Lung (tissue), 12 donors: Measurements from ENCODE around the gene FANCC. TPM values are rescaled to one million over a fixed set of nuclear protein-coding genes. Genes with fewer than 3 reads are reported as not detected.

Experiments used
- ATAC-seq: fragments of 200-7000 bp; cut with Tn5 transposase; one replicate; pipeline ENCODE4 v1.9.1; 2020; ENCODE audit warnings: moderate number of reproducible peaks; ENCODE audit not compliant: insufficient read depth, low FRiP score
- DNase-seq, 3 donors: peaks; one replicate each; pipeline ENCODE4 v3.0.0-alpha.2; 2013 to 2017
- H3K27ac ChIP-seq, 2 donors: one replicate each; pipeline ENCODE4 v1.5.1; 2013; ENCODE audit warnings: mild to moderate bottlenecking in 2 of 2, moderate library complexity in 2 of 2, control low read depth in 1 of 2, inconsistent platforms in 1 of 2, low read depth in 1 of 2, low read length in 1 of 2
- H3K27me3 ChIP-seq, 3 donors: one replicate each; pipeline ENCODE4 v1.5.1; 2013; ENCODE audit warnings: low read length in 2 of 3; ENCODE audit not compliant: control insufficient read depth in 3 of 3, insufficient read depth in 3 of 3
- H3K36me3 ChIP-seq, 4 donors: one replicate each; pipeline ENCODE4 v1.5.1; 2013; ENCODE audit warnings: low read length in 4 of 4, mild to moderate bottlenecking in 1 of 4, moderate library complexity in 1 of 4; ENCODE audit not compliant: control insufficient read depth in 4 of 4, insufficient read depth in 4 of 4
- H3K4me1 ChIP-seq, 5 donors: one replicate each; pipeline ENCODE4 v1.5.1; 2013; ENCODE audit warnings: low read length in 5 of 5, mild to moderate bottlenecking in 2 of 5, moderate library complexity in 1 of 5; ENCODE audit not compliant: control insufficient read depth in 5 of 5, insufficient read depth in 5 of 5
- H3K4me3 ChIP-seq: one replicate; pipeline ENCODE4 v1.5.1; 2013; ENCODE audit warnings: mild to moderate bottlenecking, control low read depth, moderate library complexity
- H3K9ac ChIP-seq, 2 donors: one replicate each; pipeline ENCODE4 v1.5.1; 2013; ENCODE audit warnings: low read length in 2 of 2, control low read depth in 1 of 2; ENCODE audit not compliant: insufficient read depth in 1 of 2
- H3K9me3 ChIP-seq, 4 donors: one replicate each; pipeline ENCODE4 v1.5.1; 2013; ENCODE audit warnings: low read length in 3 of 4, mild to moderate bottlenecking in 1 of 4, moderate library complexity in 1 of 4; ENCODE audit not compliant: control insufficient read depth in 4 of 4, insufficient read depth in 3 of 4
- CTCF ChIP-seq: IDR thresholded peaks from 2 replicates; pipeline ENCODE4 v1.5.1; 2012; ENCODE audit warnings: mild to moderate bottlenecking; ENCODE audit errors: control extremely low read depth, extremely low read depth
- WGBS, 2 donors: extraction: QIAGEN DNeasy Blood & Tissue Kit; methylation state at CpG; one replicate each; pipeline ENCODE4 v1.1.7; 2013; 5-methylcytosine and 5-hydroxymethylcytosine counted together
- polyA plus RNA-seq, 2 donors: library from polyadenylated mRNA; stranded (reverse); fragments of 200-250 nt; gene quantifications; one replicate each; pipeline ENCODE4 v1.2.1, GENCODE V29; 2013
- total RNA-seq, 2 donors: library from RNA; depleted of rRNA in 1 of 2; stranded (reverse); fragments of >200 nt in 1 of 2; gene quantifications; one replicate each; pipeline ENCODE4 v1.2.1, GENCODE V29; 2014 to 2021
- donor health status: control.
- donor health status: control.
- donor health status: Bipolar disorder and iron deficiency.
- donor health status: healthy.
- donor health status: DM: yes; HTN: yes; CAD: no.

Gene FANCC
- total and polyA plus RNA-seq, 4 donors: 4.4 to 20.0 (median 8.7) TPM

DNA sequence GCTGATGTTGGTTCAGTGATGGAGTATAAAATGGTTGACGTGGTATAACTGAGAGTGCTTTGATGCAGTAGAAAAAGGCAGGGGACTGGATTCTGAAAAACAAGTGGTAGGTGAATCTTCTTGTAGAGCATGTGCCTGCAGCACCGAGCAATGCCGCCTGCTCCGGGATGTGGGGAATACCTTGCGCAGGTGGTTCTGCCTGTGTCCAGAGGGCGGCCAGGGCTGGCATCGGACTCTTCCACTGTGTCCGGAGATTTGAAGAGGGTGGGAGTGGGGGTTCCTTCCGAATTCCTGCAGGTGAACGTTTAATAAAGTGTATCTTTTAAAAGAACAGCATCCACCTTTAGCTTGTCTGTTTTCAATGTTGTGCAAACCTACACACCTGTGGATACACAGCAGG lies 238.0 kb downstream of the FANCC start:
- H3K36me3 ChIP-seq: peaks cover 6 to 42% (median 35%) of the 10 kb centered on the region in 4 donors
- H3K9me3 ChIP-seq: peaks cover 0 to 7% (median 0%) of the 10 kb centered on the region in 4 donors
- peak overlapping the region in 1 of 2 donors; percentile 20 for H3K27ac ChIP-seq
- DNase-seq: no peak
- 81 to 88% methylated on average over 10 of the region's 10 CpGs for WGBS, 2 donors
- no peak for TF ChIP-seq CTCF
- H3K4me3 ChIP-seq: no peak overlapping the region
- no peak overlapping the region for H3K9ac ChIP-seq
- no peak for ATAC-seq
- peaks cover 5 to 37% (median 18%) of the 10 kb centered on the region in 5 donors for H3K4me1 ChIP-seq
- H3K27me3 ChIP-seq: no peaks in the 10 kb centered on the region

DNA sequence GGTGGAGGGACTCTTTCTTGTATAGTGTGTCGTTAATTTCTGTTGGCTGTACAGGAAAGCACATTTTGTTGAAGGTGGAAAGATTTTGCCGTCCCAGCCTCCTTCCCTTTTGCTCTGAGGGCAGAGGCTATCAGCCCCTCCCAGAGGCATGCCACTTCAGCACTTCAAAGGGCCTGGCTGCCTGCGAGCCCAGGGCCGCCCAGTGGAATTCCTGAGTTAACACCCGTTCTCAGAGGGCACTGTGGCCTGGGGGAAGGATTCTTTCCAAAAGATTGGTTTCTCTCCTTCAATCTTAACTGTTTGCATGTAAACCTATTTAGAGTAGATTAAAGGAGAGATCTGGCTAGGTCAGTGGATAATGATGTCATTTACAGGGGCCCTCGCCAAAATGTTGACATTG lies 238.6 kb downstream of the FANCC start:
- peaks cover 5 to 37% (median 19%) of the 10 kb centered on the region in 5 donors for H3K4me1 ChIP-seq

GRCh38 chr9:95078511-95078910 lies 239.0 kb downstream of the FANCC start:
- Histone ChIP-seq H3K9ac (peak overlapping the region in 1 of 2 donors; percentile 61), H3K9me3 (peaks cover 0 to 7% (median 0%) of the 10 kb centered on the region in 4 donors), H3K27ac (peak overlapping the region; percentile 42 to 65), H3K4me1 (peaks cover 5 to 37% (median 20%) of the 10 kb centered on the region in 5 donors), H3K27me3 (no peaks in the 10 kb centered on the region), H3K4me3 (no peak overlapping the region), H3K36me3 (peaks cover 6 to 40% (median 34%) of the 10 kb centered on the region in 4 donors)
- WGBS, 2 donors: 73 to 81% methylated on average over 12 of the region's 12 CpGs
- DNase-seq (peak in 2 of 3 donors; percentile 38 to 45), ATAC-seq (no peak)
- TF ChIP-seq CTCF: no peak

More for the DNA sequence above, 238.6 kb downstream of the FANCC start:
- Histone ChIP-seq H3K9me3 (peaks cover 0 to 7% (median 0%) of the 10 kb centered on the region in 4 donors), H3K27ac (peak overlapping the region; percentile 42 to 65), H3K4me3 (no peak overlapping the region), H3K9ac (peak overlapping the region in 1 of 2 donors; percentile 61), H3K36me3 (peaks cover 6 to 42% (median 36%) of the 10 kb centered on the region in 4 donors), H3K27me3 (no peaks in the 10 kb centered on the region)
- DNase-seq (peak; percentile 55 to 63 (median 63)), ATAC-seq (peak; percentile 61)
- WGBS, 2 donors: 47 to 78% methylated on average over 6 of the region's 6 CpGs
- no peak for TF ChIP-seq CTCF
